Measurements from ENCODE around the gene MRPS27. TPM values are rescaled to one million over a fixed set of nuclear protein-coding genes. Genes with fewer than 3 reads are reported as not detected.

The MRPS27 gene
- total and polyA plus RNA-seq, 2 of the 13 experiments (the other 11 are each of a cell fraction or from before 2014, with no cell fraction given): 71.8 to 115 TPM

DNA sequence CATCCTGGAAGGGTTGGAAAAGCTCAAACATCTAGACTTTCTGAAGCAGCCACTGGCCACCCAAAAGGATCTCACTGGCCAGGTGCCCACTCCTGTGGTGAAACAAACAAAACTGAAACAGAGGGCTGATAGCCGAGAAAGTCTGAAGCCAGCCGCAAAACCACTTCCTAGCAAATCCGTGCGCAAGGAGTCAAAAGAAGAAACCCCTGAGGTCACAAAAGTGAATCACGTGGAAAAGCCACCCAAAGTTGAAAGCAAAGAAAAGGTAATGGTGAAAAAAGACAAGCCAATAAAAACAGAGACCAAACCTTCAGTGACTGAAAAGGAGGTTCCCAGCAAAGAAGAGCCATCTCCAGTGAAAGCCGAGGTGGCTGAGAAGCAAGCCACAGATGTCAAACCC, 125.2 kb downstream of the MRPS27 start (continued):
- TF ChIP-seq, protein P1, sequence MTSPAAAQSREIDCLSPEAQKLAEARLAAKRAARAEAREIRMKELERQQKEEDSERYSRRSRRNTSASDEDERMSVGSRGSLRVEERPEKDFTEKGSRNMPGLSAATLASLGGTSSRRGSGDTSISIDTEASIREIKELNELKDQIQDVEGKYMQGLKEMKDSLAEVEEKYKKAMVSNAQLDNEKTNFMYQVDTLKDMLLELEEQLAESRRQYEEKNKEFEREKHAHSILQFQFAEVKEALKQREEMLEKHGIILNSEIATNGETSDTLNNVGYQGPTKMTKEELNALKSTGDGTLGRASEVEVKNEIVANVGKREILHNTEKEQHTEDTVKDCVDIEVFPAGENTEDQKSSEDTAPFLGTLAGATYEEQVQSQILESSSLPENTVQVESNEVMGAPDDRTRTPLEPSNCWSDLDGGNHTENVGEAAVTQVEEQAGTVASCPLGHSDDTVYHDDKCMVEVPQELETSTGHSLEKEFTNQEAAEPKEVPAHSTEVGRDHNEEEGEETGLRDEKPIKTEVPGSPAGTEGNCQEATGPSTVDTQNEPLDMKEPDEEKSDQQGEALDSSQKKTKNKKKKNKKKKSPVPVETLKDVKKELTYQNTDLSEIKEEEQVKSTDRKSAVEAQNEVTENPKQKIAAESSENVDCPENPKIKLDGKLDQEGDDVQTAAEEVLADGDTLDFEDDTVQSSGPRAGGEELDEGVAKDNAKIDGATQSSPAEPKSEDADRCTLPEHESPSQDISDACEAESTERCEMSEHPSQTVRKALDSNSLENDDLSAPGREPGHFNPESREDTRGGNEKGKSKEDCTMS (CRISPR knock-in tag; conservative IDR thresholded peaks at IDR 0.05): no peak

DNA sequence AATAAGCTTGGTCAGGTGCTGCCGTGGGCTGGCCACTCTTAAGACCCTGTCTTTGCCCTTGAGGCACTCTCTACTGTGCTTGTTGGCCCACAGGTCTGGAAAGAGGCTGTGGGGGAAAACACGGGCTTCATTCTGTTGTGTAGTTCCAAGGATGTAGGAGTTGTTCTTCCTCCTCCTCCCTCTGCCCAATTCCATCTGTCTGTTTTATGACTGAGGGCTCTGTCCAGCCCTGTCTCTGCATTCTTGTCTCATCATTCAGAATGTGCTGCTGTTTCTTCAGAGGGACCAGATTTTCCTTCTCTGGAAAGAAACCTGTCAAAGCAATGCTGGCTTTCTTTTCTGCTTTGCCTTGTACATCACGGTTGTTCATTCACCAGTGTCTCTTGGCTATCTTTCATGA, 128.6 kb downstream of the MRPS27 start:
- Histone ChIP-seq H3K9ac (ENCODE audit: insufficient read depth, low read depth, low read length) (no peak overlapping the region), H3K9me3 (ENCODE audit: low read length) (no peaks in the 10 kb centered on the region), H4K20me1 (ENCODE audit: insufficient read depth, low read length) (no peaks in the 10 kb centered on the region), H3K4me2 (ENCODE audit: low read depth, low read length) (no peak overlapping the region), H3K4me3 (replicated peaks in 1 of 3; ENCODE audit: insufficient read depth in 1 of 3, low read depth in 2 of 3, low read length in 3 of 3) (no peak overlapping the region), H3K27ac (ENCODE audit: extremely low read length, insufficient read depth, low read length) (no peak overlapping the region), H3K79me2 (ENCODE audit: insufficient read depth, low read length) (no peaks in the 10 kb centered on the region), H3K4me1 (ENCODE audit: insufficient read depth, low read length) (no peaks in the 10 kb centered on the region), H3K36me3 (replicated peaks in 1 of 2; ENCODE audit: control insufficient read depth in 1 of 2, insufficient read depth in 2 of 2, low read length in 2 of 2) (no peaks in the 10 kb centered on the region), H2AFZ (ENCODE audit: low read length) (no peak overlapping the region), H3K27me3 (ENCODE audit: control insufficient read depth in 1 of 2, insufficient read depth in 2 of 2, low read length in 2 of 2) (no peaks in the 10 kb centered on the region)
- no peak for TF ChIP-seq MAF1 (CRISPR knock-in tag; IDR thresholded peaks at IDR 0.05; ENCODE audit: borderline replicate concordance)
- no peak for TF ChIP-seq ZNF432 (CRISPR knock-in tag; IDR thresholded peaks at IDR 0.05; ENCODE audit: borderline replicate concordance)
- TF ChIP-seq, protein P2, sequence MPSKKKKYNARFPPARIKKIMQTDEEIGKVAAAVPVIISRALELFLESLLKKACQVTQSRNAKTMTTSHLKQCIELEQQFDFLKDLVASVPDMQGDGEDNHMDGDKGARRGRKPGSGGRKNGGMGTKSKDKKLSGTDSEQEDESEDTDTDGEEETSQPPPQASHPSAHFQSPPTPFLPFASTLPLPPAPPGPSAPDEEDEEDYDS (CRISPR knock-in tag; IDR thresholded peaks at IDR 0.05): no peak
- TF ChIP-seq, protein P3, sequence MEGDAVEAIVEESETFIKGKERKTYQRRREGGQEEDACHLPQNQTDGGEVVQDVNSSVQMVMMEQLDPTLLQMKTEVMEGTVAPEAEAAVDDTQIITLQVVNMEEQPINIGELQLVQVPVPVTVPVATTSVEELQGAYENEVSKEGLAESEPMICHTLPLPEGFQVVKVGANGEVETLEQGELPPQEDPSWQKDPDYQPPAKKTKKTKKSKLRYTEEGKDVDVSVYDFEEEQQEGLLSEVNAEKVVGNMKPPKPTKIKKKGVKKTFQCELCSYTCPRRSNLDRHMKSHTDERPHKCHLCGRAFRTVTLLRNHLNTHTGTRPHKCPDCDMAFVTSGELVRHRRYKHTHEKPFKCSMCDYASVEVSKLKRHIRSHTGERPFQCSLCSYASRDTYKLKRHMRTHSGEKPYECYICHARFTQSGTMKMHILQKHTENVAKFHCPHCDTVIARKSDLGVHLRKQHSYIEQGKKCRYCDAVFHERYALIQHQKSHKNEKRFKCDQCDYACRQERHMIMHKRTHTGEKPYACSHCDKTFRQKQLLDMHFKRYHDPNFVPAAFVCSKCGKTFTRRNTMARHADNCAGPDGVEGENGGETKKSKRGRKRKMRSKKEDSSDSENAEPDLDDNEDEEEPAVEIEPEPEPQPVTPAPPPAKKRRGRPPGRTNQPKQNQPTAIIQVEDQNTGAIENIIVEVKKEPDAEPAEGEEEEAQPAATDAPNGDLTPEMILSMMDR (CRISPR knock-in tag; IDR thresholded peaks at IDR 0.05): no peak
- TF ChIP-seq ARHGAP35 (CRISPR knock-in tag; IDR thresholded peaks at IDR 0.05; ENCODE audit: borderline replicate concordance): no peak
- TF ChIP-seq SMARCE1 (IDR thresholded peaks at IDR 0.05; ENCODE audit: borderline replicate concordance): no peak
- TF ChIP-seq ZNF10 (CRISPR knock-in tag; IDR thresholded peaks at IDR 0.05; ENCODE audit: borderline replicate concordance, low read depth): no peak
- no peak for TF ChIP-seq MYNN (CRISPR knock-in tag; IDR thresholded peaks at IDR 0.05; ENCODE audit: low read depth)
- TF ChIP-seq RFXANK (CRISPR knock-in tag; IDR thresholded peaks at IDR 0.05): no peak
- TF ChIP-seq, protein P4, sequence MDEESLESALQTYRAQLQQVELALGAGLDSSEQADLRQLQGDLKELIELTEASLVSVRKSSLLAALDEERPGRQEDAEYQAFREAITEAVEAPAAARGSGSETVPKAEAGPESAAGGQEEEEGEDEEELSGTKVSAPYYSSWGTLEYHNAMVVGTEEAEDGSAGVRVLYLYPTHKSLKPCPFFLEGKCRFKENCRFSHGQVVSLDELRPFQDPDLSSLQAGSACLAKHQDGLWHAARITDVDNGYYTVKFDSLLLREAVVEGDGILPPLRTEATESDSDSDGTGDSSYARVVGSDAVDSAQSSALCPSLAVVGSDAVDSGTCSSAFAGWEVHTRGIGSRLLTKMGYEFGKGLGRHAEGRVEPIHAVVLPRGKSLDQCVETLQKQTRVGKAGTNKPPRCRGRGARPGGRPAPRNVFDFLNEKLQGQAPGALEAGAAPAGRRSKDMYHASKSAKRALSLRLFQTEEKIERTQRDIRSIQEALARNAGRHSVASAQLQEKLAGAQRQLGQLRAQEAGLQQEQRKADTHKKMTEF (CRISPR knock-in tag; IDR thresholded peaks at IDR 0.05): no peak
- TF ChIP-seq ZSCAN29 (CRISPR knock-in tag; conservative IDR thresholded peaks at IDR 0.05): no peak
- TF ChIP-seq MED8 (CRISPR knock-in tag; IDR thresholded peaks at IDR 0.05; ENCODE audit: insufficient replicate concordance): no peak
- no peak for TF ChIP-seq ZBTB3 (CRISPR knock-in tag; IDR thresholded peaks at IDR 0.05; ENCODE audit: borderline replicate concordance, low read depth)
- no peak for TF ChIP-seq ZNF33B (CRISPR knock-in tag; IDR thresholded peaks at IDR 0.05)
- no TSS peak for BruUV-seq (replicated peaks)
- ATAC-seq (no peak), FAIRE-seq (no peak), DNase-seq (ENCODE audit: low spot score) (no peak)
- in situ Hi-C loops (cut with HindIII; ENCODE audit: extremely low pct_ligation_motif_present, low pct_unique_long_range_greater_than_20kb) (no loop called here), intact Hi-C loops (cut with micrococcal nuclease; ENCODE audit: unreplicated experiment) (no loop called here)
- 81% methylated on average over 2 of the region's 3 CpGs for WGBS (ENCODE audit: low lambda C conversion rate)
- ChIA-PET POLR2A (no interaction called here), CTCF (ENCODE audit: low intra/inter-chr PET ratio, low total read pairs) (no interaction called here)

All from HepG2 (cell line).